Mucosa of rectum (tissue), 2 donors: ENCODE results near the gene IGFBP1.
"Not testable (repeated sequence)": the region's sequence is repeated elsewhere in the genome, so short reads cannot be mapped to it uniquely, and the experiment has no call there.

Experiments used
- H3K27ac ChIP-seq, 2 donors: one replicate each; pipeline ENCODE4 v1.7.0; 2013; ENCODE audit warnings: inconsistent platforms in 2 of 2, low read depth in 2 of 2, low read length in 2 of 2
- H3K27me3 ChIP-seq, 2 donors: one replicate each; pipeline ENCODE4 v1.7.0; 2013; ENCODE audit warnings: low read length in 2 of 2; ENCODE audit not compliant: control insufficient read depth in 2 of 2, insufficient read depth in 2 of 2
- H3K36me3 ChIP-seq, 2 donors: one replicate each; pipeline ENCODE4 v1.7.0; 2013; ENCODE audit warnings: low read length in 2 of 2; ENCODE audit not compliant: control insufficient read depth in 2 of 2, insufficient read depth in 2 of 2
- H3K4me1 ChIP-seq, 2 donors: one replicate each; pipeline ENCODE4 v1.7.0; 2013; ENCODE audit warnings: low read length in 2 of 2, mild to moderate bottlenecking in 1 of 2; ENCODE audit not compliant: control insufficient read depth in 2 of 2, insufficient read depth in 2 of 2
- H3K4me3 ChIP-seq, 2 donors: one replicate each; pipeline ENCODE4 v1.7.0; 2013; ENCODE audit warnings: low read length in 2 of 2
- H3K9ac ChIP-seq, 2 donors: one replicate each; pipeline ENCODE4 v1.7.0; 2013; ENCODE audit warnings: low read length in 2 of 2, low read depth in 1 of 2, mild to moderate bottlenecking in 1 of 2
- H3K9me3 ChIP-seq, 2 donors: one replicate each; pipeline ENCODE4 v1.7.0; 2013; ENCODE audit warnings: low read length in 2 of 2; ENCODE audit not compliant: control insufficient read depth in 2 of 2
- donor health status: healthy.
- donor health status: Normal muscosa, but diverticular disease.

The IGFBP1 gene

GRCh38 chr7:45927721-45928120, 39.4 kb downstream of the IGFBP1 start:
- Histone ChIP-seq H3K4me1 (no peaks in the 10 kb centered on the region), H3K9ac (no peak overlapping the region), H3K4me3 (no peak overlapping the region), H3K27me3 (peaks cover 4 to 6% of the 10 kb centered on the region in 2 donors), H3K9me3 (peaks cover 0 to 3% of the 10 kb centered on the region in 2 donors), H3K36me3 (no peaks in the 10 kb centered on the region), H3K27ac (no peak overlapping the region)

- H3K9me3 ChIP-seq: peaks cover 0 to 3% of the 10 kb centered on the region in 2 donors
- H3K36me3 ChIP-seq: no peaks in the 10 kb centered on the region
- H3K27me3 ChIP-seq: no peaks in the 10 kb centered on the region
- H3K4me3 ChIP-seq: no peak overlapping the region
- H3K4me1 ChIP-seq: no peaks in the 10 kb centered on the region
- no peak overlapping the region for H3K27ac ChIP-seq
- no peak overlapping the region for H3K9ac ChIP-seq
Observed at GRCh38 chr7:45930967-45931366, 42.7 kb downstream of the IGFBP1 start.

GRCh38 chr7:45937301-45937700, 49.0 kb downstream of the IGFBP1 start:
- no peaks in the 10 kb centered on the region for H3K27me3 ChIP-seq
- H3K9me3 ChIP-seq: no peaks in the 10 kb centered on the region
- H3K9ac ChIP-seq: no peak overlapping the region
- H3K4me3 ChIP-seq: no peak overlapping the region
- H3K36me3 ChIP-seq: no peaks in the 10 kb centered on the region
- H3K27ac ChIP-seq: no peak overlapping the region
- no peaks in the 10 kb centered on the region for H3K4me1 ChIP-seq

GRCh38 chr7:45937862-45938261, 49.6 kb downstream of the IGFBP1 start:
- H3K9me3 ChIP-seq: no peaks in the 10 kb centered on the region
- no peak overlapping the region for H3K9ac ChIP-seq
- no peak overlapping the region for H3K4me3 ChIP-seq
- H3K36me3 ChIP-seq: no peaks in the 10 kb centered on the region
- no peak overlapping the region for H3K27ac ChIP-seq
- no peaks in the 10 kb centered on the region for H3K4me1 ChIP-seq
- no peaks in the 10 kb centered on the region for H3K27me3 ChIP-seq

GRCh38 chr7:45938626-45939302, 50.5 kb downstream of the IGFBP1 start:
- H3K9me3 ChIP-seq: no peaks in the 10 kb centered on the region
- H3K4me1 ChIP-seq: no peaks in the 10 kb centered on the region
- H3K36me3 ChIP-seq: no peaks in the 10 kb centered on the region
- no peaks in the 10 kb centered on the region for H3K27me3 ChIP-seq
- no peak overlapping the region for H3K4me3 ChIP-seq
- H3K27ac ChIP-seq: no peak overlapping the region
- H3K9ac ChIP-seq: no peak overlapping the region

GRCh38 chr7:45939574-45939973, 51.3 kb downstream of the IGFBP1 start:
- Histone ChIP-seq H3K27ac (no peak overlapping the region), H3K9me3 (no peaks in the 10 kb centered on the region), H3K4me1 (no peaks in the 10 kb centered on the region), H3K4me3 (no peak overlapping the region), H3K9ac (no peak overlapping the region), H3K27me3 (no peaks in the 10 kb centered on the region), H3K36me3 (no peaks in the 10 kb centered on the region)

GRCh38 chr7:45940237-45940781, 52.0 kb downstream of the IGFBP1 start:
- not testable (repeated sequence) for H3K4me3 ChIP-seq, H3K4me1 ChIP-seq, H3K27ac ChIP-seq, H3K36me3 ChIP-seq, H3K9ac ChIP-seq, H3K27me3 ChIP-seq, H3K9me3 ChIP-seq

GRCh38 chr7:45940939-45941338, 52.7 kb downstream of the IGFBP1 start:
- H3K9me3 ChIP-seq: no peaks in the 10 kb centered on the region
- no peak overlapping the region for H3K9ac ChIP-seq
- no peak overlapping the region for H3K27ac ChIP-seq
- H3K4me1 ChIP-seq: no peaks in the 10 kb centered on the region
- no peaks in the 10 kb centered on the region for H3K36me3 ChIP-seq
- peak overlapping the region in 1 of 2 donors; percentile 42 for H3K4me3 ChIP-seq
- no peaks in the 10 kb centered on the region for H3K27me3 ChIP-seq
